Epidermal melanocyte (primary cell): ENCODE measurements around the gene FAM43B.

Experiments used
- DNase-seq: peaks from one replicate; pipeline ENCODE4 v3.0.0; 2011; ENCODE audit warnings: low spot score; ENCODE audit not compliant: insufficient read length

Gene FAM43B

GRCh38 chr1:20590306-20590777 lies 38.0 kb downstream of the FAM43B start:
- DNase-seq = no peak

GRCh38 chr1:20593756-20594155 lies 41.4 kb downstream of the FAM43B start:
- no peak for DNase-seq

- DNase-seq = no peak
These were observed 42.4 kb downstream of the FAM43B start for GRCh38 chr1:20594746-20595145.

- no peak for DNase-seq
These were observed 43.7 kb downstream of the FAM43B start for GRCh38 chr1:20596106-20596505.

- DNase-seq = no peak
These were observed 45.3 kb downstream of the FAM43B start for GRCh38 chr1:20597650-20598049.

GRCh38 chr1:20600156-20600555 lies 47.8 kb downstream of the FAM43B start:
- DNase-seq = no peak

- no peak for DNase-seq
These were observed 48.9 kb downstream of the FAM43B start for GRCh38 chr1:20601129-20601825.

GRCh38 chr1:20602851-20603450 lies 50.6 kb downstream of the FAM43B start:
- DNase-seq = no peak

GRCh38 chr1:20603504-20604464 lies 51.4 kb downstream of the FAM43B start:
- no peak for DNase-seq
